ENCODE measurements around the gene KLRG1. TPM values are rescaled to one million over a fixed set of nuclear protein-coding genes. Genes with fewer than 3 reads are reported as not detected.

Gene KLRG1
- total and polyA plus RNA-seq, 9 of the 15 experiments (the other 6 are each of a cell fraction or from before 2014, with no cell fraction given): 1.4 to 7.2 (median 2.1) TPM

DNA sequence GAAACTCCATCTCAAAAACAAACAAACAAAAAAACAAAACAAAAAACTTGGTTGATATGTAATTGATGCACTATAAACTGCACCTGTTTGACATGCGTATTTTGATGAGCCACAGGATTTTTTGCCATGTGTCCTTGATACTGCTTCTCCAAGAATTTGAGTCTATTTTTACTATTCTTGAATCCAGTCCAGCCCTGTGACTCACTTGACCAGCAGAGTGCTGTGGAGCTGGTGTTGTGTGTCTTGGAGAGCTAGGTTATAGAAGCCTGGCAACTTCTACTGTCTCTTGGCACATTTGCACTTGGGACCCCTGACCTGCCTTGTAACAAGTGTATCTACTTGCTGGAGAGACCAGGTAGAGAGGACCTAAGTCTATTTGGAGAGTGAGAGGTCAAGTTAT, 52.0 kb downstream of the KLRG1 start:
- H3K27ac ChIP-seq (ENCODE audit: extremely low read depth, low read depth, low read length): no peak overlapping the region
- in situ Hi-C loops (cut with MboI): loop anchor here (5.0 kb wide), 1 partner anchor 359 kb away; no protein-coding TSS in a partner anchor
- H3K9me3 ChIP-seq (replicated peaks; ENCODE audit: control insufficient read depth, insufficient read depth, low read depth, low read length): no peaks in the 10 kb centered on the region
- BruUV-seq (replicated peaks): no TSS peak
- H3K9ac ChIP-seq (ENCODE audit: insufficient read depth in 1 of 2, low read depth in 2 of 2, low read length in 2 of 2): no peak overlapping the region
- H3K27me3 ChIP-seq (ENCODE audit: control insufficient read depth in 2 of 2, insufficient read depth in 2 of 2, low read length in 2 of 2): no peaks in the 10 kb centered on the region
- no peaks in the 10 kb centered on the region for H3K36me3 ChIP-seq (ENCODE audit: control insufficient read depth, insufficient read depth, low read length)
- ATAC-seq (no peak), FAIRE-seq (no peak), DNase-seq (ENCODE audit: extremely low read depth in 1 of 4, low spot score in 3 of 4) (no peak)
- 0% methylated on average over 1 of the region's 1 CpG for WGBS (ENCODE audit: insufficient coverage, low coverage, missing lambda C conversion rate)
- intact Hi-C loops (cut with micrococcal nuclease): loop anchor here (10.0 kb wide), 3 partner anchors 147 to 257 kb away; partner anchors contain the start of gene A2ML1
- no peak for TF ChIP-seq ZNF263 (CRISPR knock-in tag; IDR thresholded peaks at IDR 0.05; ENCODE audit: borderline replicate concordance)
- no peak for TF ChIP-seq NFATC3 (IDR thresholded peaks at IDR 0.05)
- TF ChIP-seq, protein P1, sequence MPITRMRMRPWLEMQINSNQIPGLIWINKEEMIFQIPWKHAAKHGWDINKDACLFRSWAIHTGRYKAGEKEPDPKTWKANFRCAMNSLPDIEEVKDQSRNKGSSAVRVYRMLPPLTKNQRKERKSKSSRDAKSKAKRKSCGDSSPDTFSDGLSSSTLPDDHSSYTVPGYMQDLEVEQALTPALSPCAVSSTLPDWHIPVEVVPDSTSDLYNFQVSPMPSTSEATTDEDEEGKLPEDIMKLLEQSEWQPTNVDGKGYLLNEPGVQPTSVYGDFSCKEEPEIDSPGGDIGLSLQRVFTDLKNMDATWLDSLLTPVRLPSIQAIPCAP (CRISPR knock-in tag; IDR thresholded peaks at IDR 0.05; ENCODE audit: borderline replicate concordance): no peak
- TF ChIP-seq CBFB (CRISPR knock-in tag; IDR thresholded peaks at IDR 0.05): no peak
- TF ChIP-seq ZNF780A (CRISPR knock-in tag; IDR thresholded peaks at IDR 0.05): no peak
- no peak for TF ChIP-seq KAT7 (CRISPR knock-in tag; IDR thresholded peaks at IDR 0.05; ENCODE audit: borderline replicate concordance)
- no peak for TF ChIP-seq TGIF2 (CRISPR knock-in tag; IDR thresholded peaks at IDR 0.05)
- no peak for TF ChIP-seq FOXP1 (CRISPR knock-in tag; IDR thresholded peaks at IDR 0.05)
- TF ChIP-seq BRF1 (IDR thresholded peaks at IDR 0.05; ENCODE audit: borderline replicate concordance, extremely low read depth, insufficient read length): no peak
- TF ChIP-seq, protein P2, sequence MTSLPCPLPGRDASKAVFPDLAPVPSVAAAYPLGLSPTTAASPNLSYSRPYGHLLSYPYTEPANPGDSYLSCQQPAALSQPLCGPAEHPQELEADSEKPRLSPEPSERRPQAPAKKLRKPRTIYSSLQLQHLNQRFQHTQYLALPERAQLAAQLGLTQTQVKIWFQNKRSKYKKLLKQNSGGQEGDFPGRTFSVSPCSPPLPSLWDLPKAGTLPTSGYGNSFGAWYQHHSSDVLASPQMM (CRISPR knock-in tag; IDR thresholded peaks at IDR 0.05): no peak
- no peak for TF ChIP-seq HDAC3 (IDR thresholded peaks at IDR 0.05; ENCODE audit: borderline replicate concordance, partially characterized antibody)
- TF ChIP-seq SNIP1 (IDR thresholded peaks at IDR 0.05; ENCODE audit: low read depth): no peak
- no peak overlapping the region for H3K4me3 ChIP-seq
- no peak overlapping the region for H2AFZ ChIP-seq (ENCODE audit: low read depth, low read length)
- H3K4me2 ChIP-seq (ENCODE audit: insufficient read depth, low read length): no peak overlapping the region
- ChIA-PET CTCF (ENCODE audit: low intra/inter-chr PET ratio) (no interaction called here), POLR2A (no interaction called here)
- no peaks in the 10 kb centered on the region for H3K9me1 ChIP-seq (ENCODE audit: control insufficient read depth, insufficient read depth, low read length)
- H4K20me1 ChIP-seq (replicated peaks; ENCODE audit: control insufficient read depth, insufficient read depth, low read length): no peaks in the 10 kb centered on the region
- no peaks in the 10 kb centered on the region for H3K4me1 ChIP-seq (replicated peaks in 1 of 2; ENCODE audit: control insufficient read depth in 2 of 2, insufficient read depth in 2 of 2, low read length in 2 of 2)
- no peaks in the 10 kb centered on the region for H3K79me2 ChIP-seq (ENCODE audit: control insufficient read depth, insufficient read depth, low read length)

Data from K562 (cell line).